ENCODE measurements around the gene SETD3. TPM values are rescaled to one million over a fixed set of nuclear protein-coding genes. Genes with fewer than 3 reads are reported as not detected.

The SETD3 gene
- total and polyA plus RNA-seq, 10 of the 15 experiments (the other 5 are each of a cell fraction or from before 2014, with no cell fraction given): 11.3 to 44.2 (median 36.5) TPM

DNA sequence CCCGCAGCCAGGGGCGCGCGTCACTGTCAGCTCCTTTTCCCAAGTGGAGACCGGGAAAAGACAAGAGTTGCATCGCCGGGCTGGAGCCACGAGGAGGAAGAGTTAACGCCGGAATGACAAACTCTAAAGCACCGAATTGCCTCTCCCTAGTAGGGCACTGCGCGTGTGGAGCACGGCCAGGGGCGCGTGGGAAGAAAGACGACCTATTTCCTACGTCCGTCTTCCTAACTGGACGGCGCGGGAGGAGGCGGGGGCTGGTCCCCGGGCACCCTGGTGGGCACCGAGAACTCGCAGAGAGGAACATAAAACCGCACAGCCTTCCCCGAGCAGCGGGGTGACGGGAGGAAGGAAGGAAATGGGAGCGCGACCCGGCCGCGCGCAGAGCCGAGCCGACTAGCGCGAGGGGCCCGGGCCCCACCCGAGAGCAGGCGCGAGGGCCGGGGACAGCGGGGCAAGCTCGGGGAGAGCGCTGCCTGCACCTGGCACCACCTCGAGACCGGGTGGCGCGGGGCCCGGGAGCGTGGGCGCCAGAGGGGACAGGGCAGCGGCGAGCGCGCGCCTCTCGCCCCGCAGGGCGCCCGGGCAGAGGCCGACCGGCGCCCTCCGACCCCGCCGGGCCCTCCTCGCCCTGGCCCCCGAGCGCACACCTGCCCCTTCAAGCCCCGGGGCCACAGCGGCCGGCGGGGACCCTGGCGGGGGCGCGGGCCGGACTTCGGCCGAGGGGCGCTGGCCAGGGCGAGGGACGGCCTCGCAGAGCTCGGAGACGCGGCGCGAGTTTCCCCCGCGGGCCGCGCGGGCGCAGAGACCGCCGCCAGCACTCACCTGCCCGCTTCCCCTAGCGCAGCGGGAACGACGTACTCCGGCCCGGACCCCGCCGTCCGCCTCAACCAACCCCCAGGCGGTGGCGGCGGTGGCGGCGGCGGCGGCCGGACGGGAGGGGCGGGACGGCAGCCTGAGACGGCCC, at the start of gene SETD3 (continued):
- TF ChIP-seq DPF2 (IDR thresholded peaks at IDR 0.05): peak; percentile 47; the same call in 1 of the 2 replicates
- no peak for TF ChIP-seq BCL3 (IDR thresholded peaks at IDR 0.05; ENCODE audit: borderline replicate concordance, insufficient read depth, low read depth, low read length, poor library complexity, severe bottlenecking)
- no peak for TF ChIP-seq SRF (IDR thresholded peaks at IDR 0.05; ENCODE audit: low read depth in 2 of 2, low read length in 2 of 2)
- TF ChIP-seq, protein P1, sequence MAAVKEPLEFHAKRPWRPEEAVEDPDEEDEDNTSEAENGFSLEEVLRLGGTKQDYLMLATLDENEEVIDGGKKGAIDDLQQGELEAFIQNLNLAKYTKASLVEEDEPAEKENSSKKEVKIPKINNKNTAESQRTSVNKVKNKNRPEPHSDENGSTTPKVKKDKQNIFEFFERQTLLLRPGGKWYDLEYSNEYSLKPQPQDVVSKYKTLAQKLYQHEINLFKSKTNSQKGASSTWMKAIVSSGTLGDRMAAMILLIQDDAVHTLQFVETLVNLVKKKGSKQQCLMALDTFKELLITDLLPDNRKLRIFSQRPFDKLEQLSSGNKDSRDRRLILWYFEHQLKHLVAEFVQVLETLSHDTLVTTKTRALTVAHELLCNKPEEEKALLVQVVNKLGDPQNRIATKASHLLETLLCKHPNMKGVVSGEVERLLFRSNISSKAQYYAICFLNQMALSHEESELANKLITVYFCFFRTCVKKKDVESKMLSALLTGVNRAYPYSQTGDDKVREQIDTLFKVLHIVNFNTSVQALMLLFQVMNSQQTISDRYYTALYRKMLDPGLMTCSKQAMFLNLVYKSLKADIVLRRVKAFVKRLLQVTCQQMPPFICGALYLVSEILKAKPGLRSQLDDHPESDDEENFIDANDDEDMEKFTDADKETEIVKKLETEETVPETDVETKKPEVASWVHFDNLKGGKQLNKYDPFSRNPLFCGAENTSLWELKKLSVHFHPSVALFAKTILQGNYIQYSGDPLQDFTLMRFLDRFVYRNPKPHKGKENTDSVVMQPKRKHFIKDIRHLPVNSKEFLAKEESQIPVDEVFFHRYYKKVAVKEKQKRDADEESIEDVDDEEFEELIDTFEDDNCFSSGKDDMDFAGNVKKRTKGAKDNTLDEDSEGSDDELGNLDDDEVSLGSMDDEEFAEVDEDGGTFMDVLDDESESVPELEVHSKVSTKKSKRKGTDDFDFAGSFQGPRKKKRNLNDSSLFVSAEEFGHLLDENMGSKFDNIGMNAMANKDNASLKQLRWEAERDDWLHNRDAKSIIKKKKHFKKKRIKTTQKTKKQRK (IDR thresholded peaks at IDR 0.05; ENCODE audit: low read depth, low read length): no peak
- no peak for TF ChIP-seq PAX8 (IDR thresholded peaks at IDR 0.05)
- TF ChIP-seq MXI1 (IDR thresholded peaks at IDR 0.05; ENCODE audit: low read depth, low read length): no peak
- 0 out of 3 replicates have a peak, but pooled peaks of 1 of the 2 experiments have one; percentile 11 for TF ChIP-seq EGR1 (IDR thresholded peaks at IDR 0.05; ENCODE audit: borderline replicate concordance in 1 of 2, low read depth in 2 of 2, low read length in 2 of 2)
- no peak for TF ChIP-seq CREM (IDR thresholded peaks at IDR 0.05; ENCODE audit: low read depth)
- no peak for TF ChIP-seq TCF12 (IDR thresholded peaks at IDR 0.05; ENCODE audit: low read depth, low read length)
- TF ChIP-seq E4F1 (IDR thresholded peaks at IDR 0.05; ENCODE audit: borderline replicate concordance, partially characterized antibody): no peak
- no peak for TF ChIP-seq CHD1 (IDR thresholded peaks at IDR 0.05; ENCODE audit: low read depth, low read length)
- TF ChIP-seq BRCA1 (IDR thresholded peaks at IDR 0.05; ENCODE audit: low read depth, low read length): no peak
- no peak for TF ChIP-seq JUNB (IDR thresholded peaks at IDR 0.05)
- TF ChIP-seq NR2C2 (IDR thresholded peaks at IDR 0.05; ENCODE audit: borderline replicate concordance, control insufficient read depth, insufficient read length, low read depth): no peak
- TF ChIP-seq MTA2 (IDR thresholded peaks at IDR 0.05; ENCODE audit: low read depth): no peak
- TF ChIP-seq, protein P2, sequence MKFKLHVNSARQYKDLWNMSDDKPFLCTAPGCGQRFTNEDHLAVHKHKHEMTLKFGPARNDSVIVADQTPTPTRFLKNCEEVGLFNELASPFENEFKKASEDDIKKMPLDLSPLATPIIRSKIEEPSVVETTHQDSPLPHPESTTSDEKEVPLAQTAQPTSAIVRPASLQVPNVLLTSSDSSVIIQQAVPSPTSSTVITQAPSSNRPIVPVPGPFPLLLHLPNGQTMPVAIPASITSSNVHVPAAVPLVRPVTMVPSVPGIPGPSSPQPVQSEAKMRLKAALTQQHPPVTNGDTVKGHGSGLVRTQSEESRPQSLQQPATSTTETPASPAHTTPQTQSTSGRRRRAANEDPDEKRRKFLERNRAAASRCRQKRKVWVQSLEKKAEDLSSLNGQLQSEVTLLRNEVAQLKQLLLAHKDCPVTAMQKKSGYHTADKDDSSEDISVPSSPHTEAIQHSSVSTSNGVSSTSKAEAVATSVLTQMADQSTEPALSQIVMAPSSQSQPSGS (IDR thresholded peaks at IDR 0.05; ENCODE audit: low read length): no peak
- TF ChIP-seq RELA (IDR thresholded peaks at IDR 0.05; ENCODE audit: borderline replicate concordance, partially characterized antibody): no peak
- no peak for TF ChIP-seq WRNIP1 (IDR thresholded peaks at IDR 0.05; ENCODE audit: borderline replicate concordance, low read depth, low read length)
- no peak for TF ChIP-seq TARDBP (IDR thresholded peaks at IDR 0.05; ENCODE audit: borderline replicate concordance)
- no peak for TF ChIP-seq SPI1 (IDR thresholded peaks at IDR 0.05; ENCODE audit: borderline replicate concordance, insufficient read depth, low read depth, low read length)
- TF ChIP-seq CEBPB (IDR thresholded peaks at IDR 0.05; ENCODE audit: borderline replicate concordance in 1 of 2, low read depth in 2 of 2, low read length in 2 of 2): no peak

Measured in GM12878 (cell line).